ENCODE results near the gene HSFX2.

HSFX2 gene

GRCh38 chrX:149633511-149633910 is 38.4 kb upstream of the HSFX2 start:
- Histone ChIP-seq H3K36me3 (no peaks in the 10 kb centered on the region), H3K4me3 (ENCODE audit: low read depth, low read length) (no peak overlapping the region), H3K4me1 (no peaks in the 10 kb centered on the region), H3K27me3 (no peaks in the 10 kb centered on the region), H3K9me3 (no peaks in the 10 kb centered on the region)
- TF ChIP-seq CTCF (IDR thresholded peaks at IDR 0.05; ENCODE audit: low read depth, low read length), result no peak
- no peak for DNase-seq

- DNase-seq, result peak; percentile 80
Measured at GRCh38 chrX:149631234-149632165, 36.4 kb upstream of the HSFX2 start, which contains the start of gene TMEM185A. TSS of gene TMEM185A (minus strand) at chrX:149631792. CDS start at chrX:149631580, 212 bp downstream.

GRCh38 chrX:149630681-149631233 is 35.6 kb upstream of the HSFX2 start:
- no peak for TF ChIP-seq CTCF (IDR thresholded peaks at IDR 0.05; ENCODE audit: low read depth, low read length)
- H3K9me3 ChIP-seq, result no peaks in the 10 kb centered on the region
- H3K4me3 ChIP-seq (ENCODE audit: low read depth, low read length), result peak overlapping the region; percentile 63

More at GRCh38 chrX:149631234-149632165, 36.4 kb upstream of the HSFX2 start, which contains the start of gene TMEM185A:
- Histone ChIP-seq H3K27me3 (no peaks in the 10 kb centered on the region), H3K4me3 (ENCODE audit: low read depth, low read length) (peak within 1 kb of the TSS; percentile 63), H3K9me3 (no peaks in the 10 kb centered on the region), H3K4me1 (no peaks in the 10 kb centered on the region), H3K36me3 (no peaks in the 10 kb centered on the region)
- TF ChIP-seq CTCF (IDR thresholded peaks at IDR 0.05; ENCODE audit: low read depth, low read length), result no peak

GRCh38 chrX:149629730-149630387 is 34.7 kb upstream of the HSFX2 start:
- Histone ChIP-seq H3K4me3 (ENCODE audit: low read depth, low read length) (no peak overlapping the region), H3K27me3 (no peaks in the 10 kb centered on the region), H3K4me1 (no peaks in the 10 kb centered on the region), H3K36me3 (no peaks in the 10 kb centered on the region), H3K9me3 (no peaks in the 10 kb centered on the region)
- no peak for DNase-seq
- no peak for TF ChIP-seq CTCF (IDR thresholded peaks at IDR 0.05; ENCODE audit: low read depth, low read length)

More at GRCh38 chrX:149630681-149631233, 35.6 kb upstream of the HSFX2 start:
- H3K27me3 ChIP-seq, result no peaks in the 10 kb centered on the region
- DNase-seq, result no peak
- H3K4me1 ChIP-seq, result no peaks in the 10 kb centered on the region
- H3K36me3 ChIP-seq, result no peaks in the 10 kb centered on the region

- no peak for TF ChIP-seq CTCF (IDR thresholded peaks at IDR 0.05; ENCODE audit: low read depth, low read length)
- DNase-seq, result no peak
- H3K4me3 ChIP-seq (ENCODE audit: low read depth, low read length), result no peak overlapping the region
Measured at GRCh38 chrX:149628768-149629167, 33.7 kb upstream of the HSFX2 start.

More at GRCh38 chrX:149628768-149629167, 33.7 kb upstream of the HSFX2 start:
- H3K36me3 ChIP-seq, result no peaks in the 10 kb centered on the region
- no peaks in the 10 kb centered on the region for H3K9me3 ChIP-seq
- no peaks in the 10 kb centered on the region for H3K4me1 ChIP-seq
- H3K27me3 ChIP-seq, result no peaks in the 10 kb centered on the region

Measured in BE2C (cell line).